H9 (cell line): ENCODE data around the gene DPAGT1. TPM values are rescaled to one million over a fixed set of nuclear protein-coding genes. Genes with fewer than 3 reads are reported as not detected.

Source experiments
- DNase-seq: peaks from one replicate; pipeline ENCODE4 v3.0.0-alpha.2; 2017
- H2AFZ ChIP-seq: one replicate; pipeline ENCODE4 v1.6.1; 2013; ENCODE audit warnings: mild to moderate bottlenecking, low read length, control low read depth, moderate library complexity
- H2AK5ac ChIP-seq: 2 replicates; pipeline ENCODE4 v1.6.1; 2013; ENCODE audit warnings: low read length, control low read depth, mixed read lengths; ENCODE audit not compliant: insufficient read length
- H2BK120ac ChIP-seq: one replicate; pipeline ENCODE4 v1.6.1; 2013; ENCODE audit warnings: low read depth, mild to moderate bottlenecking, low read length, control low read depth, inconsistent platforms; ENCODE audit not compliant: poor library complexity, severe bottlenecking
- H2BK12ac ChIP-seq: 2 replicates; pipeline ENCODE4 v1.6.1; 2013; ENCODE audit warnings: low read length, control low read depth, mixed read lengths, low read depth; ENCODE audit not compliant: insufficient read length
- H2BK15ac ChIP-seq: 2 replicates; pipeline ENCODE4 v1.6.1; 2013; ENCODE audit warnings: low read depth, low read length, control low read depth
- H2BK20ac ChIP-seq: one replicate; pipeline ENCODE4 v1.6.1; 2013; ENCODE audit warnings: low read depth, mild to moderate bottlenecking, low read length, control low read depth, inconsistent platforms; ENCODE audit not compliant: poor library complexity, severe bottlenecking
- H2BK5ac ChIP-seq: 2 replicates; pipeline ENCODE4 v1.6.1; 2013; ENCODE audit warnings: low read length, control low read depth, mixed read lengths; ENCODE audit not compliant: insufficient read length
- H3K14ac ChIP-seq: 2 replicates; pipeline ENCODE4 v1.6.1; 2013; ENCODE audit warnings: low read length, control low read depth; ENCODE audit not compliant: insufficient read depth
- H3K18ac ChIP-seq: 2 replicates; pipeline ENCODE4 v1.6.1; 2013; ENCODE audit warnings: low read depth, mild to moderate bottlenecking, mixed read lengths, low read length, control low read depth; ENCODE audit not compliant: insufficient read length
- H3K23ac ChIP-seq: 2 replicates; pipeline ENCODE4 v1.6.1; 2013; ENCODE audit warnings: low read length, control low read depth, mixed read lengths, low read depth; ENCODE audit not compliant: insufficient read length
- H3K23me2 ChIP-seq: 2 replicates; pipeline ENCODE4 v1.6.1; 2013; ENCODE audit warnings: low read depth, mild to moderate bottlenecking, mixed read lengths, low read length, control low read depth; ENCODE audit not compliant: insufficient read length, poor library complexity, severe bottlenecking
- H3K27ac ChIP-seq: 2 replicates; pipeline ENCODE4 v1.5.1; 2013; ENCODE audit warnings: low read length, control low read depth, mixed read lengths, low read depth; ENCODE audit not compliant: insufficient read length
- H3K27me3 ChIP-seq: 2 replicates; pipeline ENCODE4 v1.6.1; 2013; ENCODE audit warnings: low read length, control low read depth, inconsistent platforms; ENCODE audit not compliant: insufficient read depth
- H3K4ac ChIP-seq: 2 replicates; pipeline ENCODE4 v1.6.1; 2013; ENCODE audit warnings: low read depth, mild to moderate bottlenecking, control low read depth, inconsistent platforms, low read length, moderate library complexity
- H3K4me1 ChIP-seq: 2 replicates; pipeline ENCODE4 v1.6.1; 2013; ENCODE audit warnings: low read length, control low read depth, inconsistent platforms; ENCODE audit not compliant: insufficient read depth
- H3K4me2 ChIP-seq: 2 replicates; pipeline ENCODE4 v1.6.1; 2013; ENCODE audit warnings: low read length, control low read depth, mixed read lengths; ENCODE audit not compliant: insufficient read length, insufficient read depth
- H3K56ac ChIP-seq: 2 replicates; pipeline ENCODE4 v1.6.1; 2013; ENCODE audit warnings: low read depth, mild to moderate bottlenecking, mixed read lengths, low read length, control low read depth; ENCODE audit not compliant: insufficient read length
- H3K79me1 ChIP-seq: 2 replicates; pipeline ENCODE4 v1.6.1; 2013; ENCODE audit warnings: low read depth, mild to moderate bottlenecking, moderate library complexity, low read length, control low read depth, inconsistent platforms; ENCODE audit not compliant: insufficient read depth, poor library complexity, severe bottlenecking
- H3K79me2 ChIP-seq: 2 replicates; pipeline ENCODE4 v1.6.1; 2013; ENCODE audit warnings: low read length, control low read depth, inconsistent platforms; ENCODE audit not compliant: insufficient read depth
- H3K9ac ChIP-seq: 2 replicates; pipeline ENCODE4 v1.6.1; 2013; ENCODE audit warnings: low read length, control low read depth, mixed read lengths; ENCODE audit not compliant: insufficient read length; ENCODE audit errors: extremely low read depth
- H3K9me3 ChIP-seq: one replicate; pipeline ENCODE4 v1.6.1; 2013; ENCODE audit warnings: low read depth, low read length, inconsistent platforms; ENCODE audit not compliant: control insufficient read depth
- H3T11ph ChIP-seq: one replicate; pipeline ENCODE4 v1.6.1; 2013; ENCODE audit warnings: mild to moderate bottlenecking, low read length, control low read depth, inconsistent platforms
- H4K20me1 ChIP-seq: one replicate; pipeline ENCODE4 v1.6.1; 2013; ENCODE audit not compliant: control insufficient read depth, insufficient read length, insufficient read depth
- H4K5ac ChIP-seq: 2 replicates; pipeline ENCODE4 v1.6.1; 2013; ENCODE audit warnings: low read depth, mild to moderate bottlenecking, mixed read lengths, low read length, control low read depth; ENCODE audit not compliant: insufficient read length
- H4K8ac ChIP-seq: replicated peaks from 2 replicates; pipeline ENCODE4 v1.6.1; 2013; ENCODE audit warnings: low read length, control low read depth, mixed read lengths, low read depth; ENCODE audit not compliant: insufficient read length
- H4K91ac ChIP-seq: 2 replicates; pipeline ENCODE4 v1.6.1; 2013; ENCODE audit warnings: low read depth, mild to moderate bottlenecking, moderate library complexity, mixed read lengths, low read length, control low read depth; ENCODE audit not compliant: insufficient read length
- H3K27ac Mint-ChIP-seq, 3 experiments: 2 replicates in 2 of 3; 3 replicates in 1 of 3; pipeline ENCODE4 v1.8.0; 2020 to 2021; ENCODE audit warnings: mixed read lengths in 3 of 3, mild to moderate bottlenecking in 1 of 3, moderate library complexity in 1 of 3
- H3K27me3 Mint-ChIP-seq: 2 replicates; pipeline ENCODE4 v1.8.0; 2021; ENCODE audit warnings: low read depth, mild to moderate bottlenecking, moderate library complexity, mixed read lengths
- H3K36me3 Mint-ChIP-seq, 3 experiments: 2 replicates in 2 of 3; 3 replicates in 1 of 3; pipeline ENCODE4 v1.8.0; 2020 to 2021; ENCODE audit warnings: low read depth in 3 of 3, mixed read lengths in 3 of 3; ENCODE audit not compliant: insufficient read depth in 1 of 3
- H3K4me1 Mint-ChIP-seq, 2 experiments: 2 replicates each; pipeline ENCODE4 v1.8.0; 2020; ENCODE audit warnings: mixed read lengths in 2 of 2
- H3K4me3 Mint-ChIP-seq, 2 experiments: 2 replicates in 1 of 2; 3 replicates in 1 of 2; pipeline ENCODE4 v1.8.0; 2020 to 2021; ENCODE audit warnings: mild to moderate bottlenecking in 2 of 2, mixed read lengths in 2 of 2, moderate library complexity in 1 of 2
- H3K9me3 Mint-ChIP-seq, 2 experiments: 2 replicates in 1 of 2; 3 replicates in 1 of 2; pipeline ENCODE4 v1.8.0; 2020; ENCODE audit warnings: mild to moderate bottlenecking in 2 of 2, mixed read lengths in 2 of 2, moderate library complexity in 1 of 2
- CTCF ChIP-seq: fragments of 200-600 bp; sonication (generic); conservative IDR thresholded peaks from 3 replicates; pipeline ENCODE4 v1.8.0; 2021; ENCODE audit warnings: antibody characterized with exemption, mild to moderate bottlenecking
- WGBS: extraction: QIAGEN DNeasy Blood & Tissue Kit; methylation state at CpG from one replicate; pipeline ENCODE4 v1.1.7; 2013; ENCODE audit warnings: missing lambda C conversion rate, low lambda C conversion rate, mixed read lengths; ENCODE audit not compliant: insufficient read length; ENCODE audit errors: extremely low coverage; 5-methylcytosine and 5-hydroxymethylcytosine counted together
- total RNA-seq: library from RNA; stranded (reverse); gene quantifications from 2 replicates; pipeline ENCODE4 v1.2.1, GENCODE V29; 2021

DPAGT1 gene
- total RNA-seq, 1 experiment from 2014 or later = 43.6 TPM

DNA sequence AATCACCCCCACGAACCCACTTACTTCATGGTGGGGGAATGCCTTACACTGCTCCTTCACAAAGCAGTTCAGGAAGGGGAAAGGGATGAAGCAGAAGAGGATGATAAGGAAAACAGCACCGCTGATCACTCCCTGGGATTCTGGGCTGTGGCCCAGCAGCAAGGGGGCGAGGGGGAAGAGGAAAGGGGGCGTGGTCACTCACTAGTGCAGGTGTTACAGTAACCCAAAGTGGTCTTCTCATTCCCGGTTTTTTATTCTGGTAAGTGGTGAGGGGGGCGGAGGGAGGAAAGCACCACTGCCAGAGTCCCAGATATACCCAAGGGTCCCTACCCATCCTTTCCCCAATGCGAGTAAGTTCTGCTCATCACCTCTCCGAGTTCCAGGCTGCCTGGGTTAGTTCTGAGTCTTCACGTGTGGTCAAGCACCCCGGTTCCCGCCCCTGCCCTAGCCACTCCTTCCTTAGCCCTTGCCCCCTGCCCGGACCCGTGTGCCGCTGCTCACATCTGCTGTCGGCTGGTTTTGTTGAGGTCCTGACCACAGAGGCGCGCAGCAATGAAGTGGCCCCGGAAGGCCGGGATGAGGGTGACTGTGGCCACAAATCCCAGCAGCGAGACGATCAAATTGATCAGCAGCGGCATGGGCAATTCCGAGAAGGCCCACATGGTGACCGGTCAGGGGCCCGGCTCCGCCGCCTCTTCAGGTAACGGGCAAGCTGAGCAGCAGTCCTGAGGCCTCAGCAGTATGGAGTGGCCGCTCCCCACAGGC, 477 bp downstream of the DPAGT1 start:
- WGBS = no CpG with 5 or more reads among the region's 29 CpGs
- no peak overlapping the region for H3K27ac ChIP-seq
- peak; percentile 79 for DNase-seq
- no peaks in the 10 kb centered on the region for H3K79me1 ChIP-seq
- H3K56ac ChIP-seq = no peak overlapping the region
- no peak overlapping the region for H2AFZ ChIP-seq
- no peak overlapping the region for H3T11ph ChIP-seq
- no peaks in the 10 kb centered on the region for H3K27me3 ChIP-seq
- peak overlapping the region; percentile 65 for H3K9ac ChIP-seq
- H3K4ac ChIP-seq = no peak overlapping the region
- peak overlapping the region; percentile 91 for H3K4me2 ChIP-seq
- no peak overlapping the region for H2BK5ac ChIP-seq
- H4K5ac ChIP-seq = no peak overlapping the region
- Mint-ChIP-seq H3K4me1 (peaks cover 25 to 26% of the 10 kb centered on the region in 2 experiments), H3K27me3 (peaks cover 3% of the 10 kb centered on the region; the same call in 1 of the 2 replicates), H3K27ac (peak overlapping the region; percentile 99 to 100 (median 100)), H3K4me3 (peak overlapping the region; percentile 85 to 91), H3K36me3 (peaks cover 21 to 31% (median 28%) of the 10 kb centered on the region in 3 experiments; a peak in 6 of 7 replicates), H3K9me3 (no peaks in the 10 kb centered on the region; a peak in 1 of 5 replicates)
- H3K23me2 ChIP-seq = peaks cover 16% of the 10 kb centered on the region
- H2BK120ac ChIP-seq = no peak overlapping the region
- no peaks in the 10 kb centered on the region for H3K4me1 ChIP-seq
- no peak overlapping the region for H2AK5ac ChIP-seq
- no peaks in the 10 kb centered on the region; the same call in 1 of the 2 replicates for H3K79me2 ChIP-seq
- no peak overlapping the region for H2BK20ac ChIP-seq
- no peak overlapping the region for H3K23ac ChIP-seq
- H4K8ac ChIP-seq = no peak overlapping the region
- peak overlapping the region; percentile 54 for H3K18ac ChIP-seq
- peak; percentile 32; the same call in 1 of the 3 replicates for TF ChIP-seq CTCF
- H4K20me1 ChIP-seq = no peaks in the 10 kb centered on the region
- no peak overlapping the region for H2BK15ac ChIP-seq
- no peak overlapping the region for H4K91ac ChIP-seq
- peak overlapping the region; percentile 75; the same call in 1 of the 2 replicates for H3K14ac ChIP-seq
- H3K9me3 ChIP-seq = no peaks in the 10 kb centered on the region
- H2BK12ac ChIP-seq = no peak overlapping the region
